Astrocyte of the spinal cord (primary cell): ENCODE data around the gene FBXO11.

Experiments used
- DNase-seq: peaks from one replicate; pipeline ENCODE4 v3.0.0; 2011; ENCODE audit warnings: low read depth, low spot score
- H3K4me3 ChIP-seq: 2 replicates; pipeline ENCODE4 v1.5.1; 2011; ENCODE audit warnings: low read depth, mild to moderate bottlenecking, low read length, moderate library complexity
- CTCF ChIP-seq: IDR thresholded peaks from 2 replicates; pipeline ENCODE4 v1.5.1; 2012; ENCODE audit warnings: low read depth, mild to moderate bottlenecking, low read length, inconsistent platforms
- in situ Hi-C: cut with HindIII; loops from 2 replicates; pipeline ENCODE4 v1.10.0; 2017; ENCODE audit warnings: low sequenced_read_pairs

Gene FBXO11

GRCh38 chr2:47769318-47769717 is 137.0 kb downstream of the FBXO11 start:
- DNase-seq = no peak
- in situ Hi-C loops = no loop called here
- H3K4me3 ChIP-seq = no peak overlapping the region
- TF ChIP-seq CTCF = no peak

GRCh38 chr2:47767880-47768609 is 138.3 kb downstream of the FBXO11 start:
- no peak overlapping the region for H3K4me3 ChIP-seq
- DNase-seq = peak; percentile 41
- TF ChIP-seq CTCF = peak; percentile 99
- in situ Hi-C loops = no loop called here

- in situ Hi-C loops = no loop called here
- TF ChIP-seq CTCF = no peak
- H3K4me3 ChIP-seq = no peak overlapping the region
- no peak for DNase-seq
Measured at GRCh38 chr2:47767497-47767844, 138.8 kb downstream of the FBXO11 start.

- in situ Hi-C loops = no loop called here
- no peak overlapping the region for H3K4me3 ChIP-seq
- TF ChIP-seq CTCF = no peak
- DNase-seq = no peak
Measured at GRCh38 chr2:47751856-47752414, 154.4 kb downstream of the FBXO11 start.

- DNase-seq = no peak
- no peak for TF ChIP-seq CTCF
- no peak overlapping the region for H3K4me3 ChIP-seq
- in situ Hi-C loops = no loop called here
Measured at GRCh38 chr2:47747878-47748277, 158.4 kb downstream of the FBXO11 start.

- in situ Hi-C loops = no loop called here
- no peak for DNase-seq
- no peak overlapping the region for H3K4me3 ChIP-seq
- no peak for TF ChIP-seq CTCF
Measured at GRCh38 chr2:47744074-47744473, 162.2 kb downstream of the FBXO11 start.

GRCh38 chr2:47741637-47742036 is 164.7 kb downstream of the FBXO11 start:
- in situ Hi-C loops = no loop called here
- no peak for DNase-seq
- no peak for TF ChIP-seq CTCF
- H3K4me3 ChIP-seq = no peak overlapping the region
